HCT116 (cell line): ENCODE measurements around the gene TMEM258. TPM values are rescaled to one million over a fixed set of nuclear protein-coding genes. Genes with fewer than 3 reads are reported as not detected.

Experiments
- ATAC-seq: fragments of 200-7000 bp; cut with Tn5 transposase; 2 replicates; pipeline ENCODE4 v1.9.1; 2020; ENCODE audit warnings: mild to moderate bottlenecking, moderate library complexity
- BruUV-seq: library from RNA; stranded (reverse); fragments of 400-500 nt; replicated peaks from 2 replicates; lab custom pipeline; 2021; lab: Mats Ljungman, UMichigan
- CTCF ChIA-PET: fragments of 300-600 bp; sonication (Branson Sonifier 250); formaldehyde crosslinking; loops from one replicate; lab custom pipeline; 2021; ENCODE audit warnings: antibody characterized with exemption; lab: Charles Lee
- POLR2A ChIA-PET: fragments of 300-600, 350-600 bp; sonication (Branson Sonifier 250); formaldehyde crosslinking; loops from one replicate; lab custom pipeline; 2021; ENCODE audit warnings: antibody characterized with exemption; lab: Charles Lee
- RAD21 ChIA-PET, 2 experiments: fragments of 300-600 bp; sonication (Branson Sonifier 250); formaldehyde crosslinking; loops; one replicate each; lab custom pipeline; 2023; ENCODE audit warnings: low total read pairs in 2 of 2; ENCODE audit not compliant: uncharacterized antibody in 2 of 2, unreplicated experiment in 2 of 2, low non-redundant PET in 1 of 2; lab: Charles Lee
- DNase-seq: peaks from one replicate; pipeline ENCODE4 v3.0.0-alpha.2; 2010; ENCODE audit warnings: low read depth, low spot score
- H2AFZ ChIP-seq: fragments of 200-600 bp; shearing (Covaris generic), sonication (generic); 2 replicates; pipeline ENCODE4 v1.6.1; 2017; ENCODE audit warnings: low read depth, mixed run types, mixed read lengths, antibody characterized with exemption, low read length; ENCODE audit not compliant: poor library complexity, severe bottlenecking
- H3K27ac ChIP-seq: 2 replicates; pipeline ENCODE4 v1.5.1; 2012; ENCODE audit warnings: low read depth, low read length
- H3K27me3 ChIP-seq: fragments of 200-600 bp; sonication (generic); 2 replicates; pipeline ENCODE4 v1.6.1; 2016; ENCODE audit warnings: mixed run types, low read length, mixed read lengths; ENCODE audit not compliant: insufficient read depth
- H3K36me3 ChIP-seq, 2 experiments: fragments of 200-500 bp in 1 of 2; fragments of 200-600 bp in 1 of 2; sonication (Bioruptor generic) in 1 of 2; sonication (generic) in 1 of 2; 2 replicates each; pipeline versions ENCODE4 v1.5.1 to v1.6.1; 2014 to 2016; ENCODE audit warnings: low read length in 2 of 2, inconsistent platforms in 1 of 2, mixed read lengths in 1 of 2, mixed run types in 1 of 2; ENCODE audit not compliant: insufficient read depth in 2 of 2, control insufficient read depth in 1 of 2
- H3K4me1 ChIP-seq, 2 experiments: fragments of 200-600 bp in 1 of 2; sonication (generic) in 1 of 2; 2 replicates each; pipeline versions ENCODE4 v1.5.1 to v1.6.1; 2012 to 2017; ENCODE audit warnings: low read length in 2 of 2, inconsistent platforms in 1 of 2, mild to moderate bottlenecking in 1 of 2, mixed read lengths in 1 of 2, mixed run types in 1 of 2, moderate library complexity in 1 of 2; ENCODE audit not compliant: insufficient read depth in 2 of 2, control insufficient read depth in 1 of 2
- H3K4me2 ChIP-seq: fragments of 200-600 bp; sonication (generic); 2 replicates; pipeline ENCODE4 v1.6.1; 2017; ENCODE audit warnings: mixed run types, low read length, mixed read lengths
- H3K4me3 ChIP-seq, 2 experiments: fragments of 200-600 bp in 1 of 2; sonication (generic) in 1 of 2; replicated peaks in 1 of 2; 2 replicates each; pipeline ENCODE4 v1.5.1; 2011 to 2016; ENCODE audit warnings: low read length in 2 of 2, control low read depth in 1 of 2, low read depth in 1 of 2, mild to moderate bottlenecking in 1 of 2, mixed read lengths in 1 of 2, mixed run types in 1 of 2
- H3K79me2 ChIP-seq: fragments of 200-600 bp; sonication (generic); 2 replicates; pipeline ENCODE4 v1.6.1; 2017; ENCODE audit warnings: mild to moderate bottlenecking, mixed run types, low read length, moderate library complexity, mixed read lengths; ENCODE audit not compliant: insufficient read depth
- H3K9ac ChIP-seq: fragments of 200-600 bp; sonication (generic); 2 replicates; pipeline ENCODE4 v1.6.1; 2016; ENCODE audit warnings: low read length, mixed read lengths
- H3K9me2 ChIP-seq: fragments of 200-600 bp; sonication (generic), shearing (Covaris generic); 2 replicates; pipeline ENCODE4 v1.6.1; 2017; ENCODE audit warnings: mixed run types, mild to moderate bottlenecking, moderate library complexity; ENCODE audit not compliant: insufficient read depth
- H3K9me3 ChIP-seq, 2 experiments: fragments of 200-500 bp in 1 of 2; fragments of 200-600 bp in 1 of 2; sonication (Bioruptor generic) in 1 of 2; sonication (generic) in 1 of 2; 2 replicates each; pipeline ENCODE4 v1.6.1; 2014 to 2017; ENCODE audit warnings: low read length in 2 of 2, mixed read lengths in 2 of 2, inconsistent platforms in 1 of 2, low read depth in 1 of 2, mild to moderate bottlenecking in 1 of 2, mixed run types in 1 of 2, moderate library complexity in 1 of 2; ENCODE audit not compliant: control insufficient read depth in 1 of 2, insufficient read depth in 1 of 2
- H4K20me1 ChIP-seq: fragments of 200-600 bp; sonication (generic), shearing (Covaris generic); 2 replicates; pipeline ENCODE4 v1.6.1; 2017; ENCODE audit warnings: mixed run types, mild to moderate bottlenecking, moderate library complexity; ENCODE audit not compliant: insufficient read depth
- CEBPB ChIP-seq: IDR thresholded peaks from 2 replicates; pipeline ENCODE4 v1.6.1; 2012; ENCODE audit warnings: low read depth
- EGR1 ChIP-seq: IDR thresholded peaks from 2 replicates; pipeline ENCODE4 v1.6.1; 2012; ENCODE audit warnings: low read depth
- ELF1 ChIP-seq: IDR thresholded peaks from 2 replicates; pipeline ENCODE4 v1.6.1; 2012; ENCODE audit warnings: low read depth, borderline replicate concordance
- FOSL1 ChIP-seq: IDR thresholded peaks from 2 replicates; pipeline ENCODE4 v1.6.1; 2012; ENCODE audit warnings: low read depth
- RAD21 ChIP-seq: IDR thresholded peaks from 2 replicates; pipeline ENCODE4 v1.6.1; 2012; ENCODE audit warnings: low read depth, mild to moderate bottlenecking
- SIN3A ChIP-seq: IDR thresholded peaks from 2 replicates; pipeline ENCODE4 v1.6.1; 2012; ENCODE audit warnings: low read depth
- SP1 ChIP-seq: IDR thresholded peaks from 2 replicates; pipeline ENCODE4 v1.6.1; 2012; ENCODE audit warnings: low read depth
- TCF7L2 ChIP-seq: IDR thresholded peaks from 2 replicates; pipeline ENCODE4 v1.7.0; 2011; ENCODE audit warnings: borderline replicate concordance, inconsistent platforms; ENCODE audit not compliant: insufficient read depth, insufficient read length; ENCODE audit errors: extremely low read depth
- ZBTB33 ChIP-seq: IDR thresholded peaks from 2 replicates; pipeline ENCODE4 v1.6.1; 2011; ENCODE audit warnings: mild to moderate bottlenecking, low read length, moderate library complexity; ENCODE audit not compliant: insufficient replicate concordance; ENCODE audit errors: extremely low read depth
- ZFX ChIP-seq: fragments of 450-650 bp; IDR thresholded peaks from 2 replicates; pipeline ENCODE4 v1.6.1; 2017
- ZNF274 ChIP-seq: fragments of 200-500 bp; sonication (Bioruptor generic); IDR thresholded peaks from 2 replicates; pipeline ENCODE4 v1.6.1; 2014; ENCODE audit warnings: mild to moderate bottlenecking, low read depth, low read length, inconsistent platforms
- intact Hi-C: fragments of 100-400 bp; cut with micrococcal nuclease; formaldehyde crosslinking; loops from 2 replicates; pipeline ENCODE4 v1.10.0; 2022
- total RNA-seq: library from RNA; stranded (reverse); gene quantifications from one replicate; pipeline ENCODE4 v1.2.1, GENCODE V29; 2021; ENCODE audit not compliant: unreplicated experiment
- TF ChIP-seq, protein P1 (sequence below): IDR thresholded peaks from 2 replicates; pipeline ENCODE4 v1.6.1; 2012
- TF ChIP-seq, protein P2 (sequence below): IDR thresholded peaks from 2 replicates; pipeline ENCODE4 v1.6.1; 2012

The TMEM258 gene
- total RNA-seq, 1 experiment from 2014 or later = 160 TPM

DNA sequence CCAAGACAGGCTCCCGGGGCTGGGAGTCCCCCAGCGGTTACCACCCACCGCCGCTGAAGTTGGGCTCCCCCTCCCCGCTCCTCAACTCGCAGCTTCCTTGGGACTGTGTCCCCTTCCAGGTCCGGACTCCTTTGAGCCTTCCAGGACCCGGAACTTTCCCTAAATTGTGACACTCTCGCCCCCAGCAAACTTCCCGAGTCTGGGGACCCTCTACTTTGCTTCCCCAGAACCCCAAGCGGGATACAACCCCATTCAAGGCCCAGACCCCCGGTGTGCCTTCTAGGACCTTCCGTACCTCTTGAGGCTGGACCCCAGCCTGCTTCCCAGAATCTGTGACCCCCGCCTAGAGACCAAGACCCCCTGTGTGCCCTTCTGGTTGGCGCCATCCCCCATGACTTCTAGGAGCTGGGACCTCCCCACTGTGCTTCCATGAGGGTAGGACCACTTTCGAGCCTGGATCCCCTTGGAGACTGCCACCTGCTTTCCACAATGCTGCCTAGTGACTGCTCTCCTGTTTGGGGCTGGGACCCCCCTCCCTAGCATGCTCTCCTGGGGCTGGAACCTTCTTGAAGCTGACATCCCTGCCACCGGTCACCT, 39.4 kb downstream of the TMEM258 start:
- peak overlapping the region; percentile 82 for H3K9ac ChIP-seq
- peak overlapping the region; percentile 71 for H3K27ac ChIP-seq
- intact Hi-C loops = loop anchor here (1.0 kb wide), 1 partner anchor 23 kb away; no protein-coding TSS in a partner anchor
- H3K9me2 ChIP-seq = no peaks in the 10 kb centered on the region
- peaks cover 49% of the 10 kb centered on the region; the same call in 1 of the 2 replicates for H3K79me2 ChIP-seq
- H4K20me1 ChIP-seq = no peaks in the 10 kb centered on the region
- RAD21 ChIA-PET = interaction anchor here in 1 of 2 experiments (0.6 kb wide), 1 partner anchor 311 kb away, joined by 3 read pairs; no protein-coding TSS in a partner anchor
- BruUV-seq = no TSS peak
- H3K9me3 ChIP-seq = no peaks in the 10 kb centered on the region
- no peaks in the 10 kb centered on the region for H3K36me3 ChIP-seq
- H3K27me3 ChIP-seq = no peaks in the 10 kb centered on the region
- peak overlapping the region; percentile 63 to 87 for H3K4me3 ChIP-seq
- POLR2A ChIA-PET = interaction anchor here (0.7 kb wide), 1 partner anchor 39 kb away, joined by 3 read pairs; no protein-coding TSS in a partner anchor
- peaks cover 33 to 67% of the 10 kb centered on the region in 2 experiments for H3K4me1 ChIP-seq
- peak overlapping the region; percentile 99 for H3K4me2 ChIP-seq
- ATAC-seq = peak; percentile 13; the same call in 1 of the 2 replicates
- DNase-seq = no peak
- TF ChIP-seq EGR1 = no peak
- TF ChIP-seq, protein P1, sequence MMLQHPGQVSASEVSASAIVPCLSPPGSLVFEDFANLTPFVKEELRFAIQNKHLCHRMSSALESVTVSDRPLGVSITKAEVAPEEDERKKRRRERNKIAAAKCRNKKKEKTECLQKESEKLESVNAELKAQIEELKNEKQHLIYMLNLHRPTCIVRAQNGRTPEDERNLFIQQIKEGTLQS = no peak
- TF ChIP-seq, protein P2, sequence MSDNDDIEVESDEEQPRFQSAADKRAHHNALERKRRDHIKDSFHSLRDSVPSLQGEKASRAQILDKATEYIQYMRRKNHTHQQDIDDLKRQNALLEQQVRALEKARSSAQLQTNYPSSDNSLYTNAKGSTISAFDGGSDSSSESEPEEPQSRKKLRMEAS = no peak
- no peak overlapping the region for H2AFZ ChIP-seq
- CTCF ChIA-PET = interaction anchor here (0.5 kb wide), 1 partner anchor 43 kb away, joined by 4 read pairs; no protein-coding TSS in a partner anchor

- POLR2A ChIA-PET = no interaction called here
- CTCF ChIA-PET = no interaction called here
- intact Hi-C loops = loop anchor here (1.0 kb wide), 1 partner anchor 24 kb away; no protein-coding TSS in a partner anchor
- Histone ChIP-seq H3K9ac (peak within 1 kb of the TSS; percentile 82), H3K79me2 (peaks cover 42% of the 10 kb centered on the region; the same call in 1 of the 2 replicates), H3K36me3 (no peaks in the 10 kb centered on the region), H4K20me1 (no peaks in the 10 kb centered on the region), H3K9me3 (no peaks in the 10 kb centered on the region), H3K27me3 (no peaks in the 10 kb centered on the region), H2AFZ (peak within 1 kb of the TSS; percentile 74), H3K9me2 (no peaks in the 10 kb centered on the region), H3K4me3 (peak within 1 kb of the TSS; percentile 63 to 87), H3K27ac (peak within 1 kb of the TSS; percentile 71), H3K4me1 (peaks cover 29 to 67% of the 10 kb centered on the region in 2 experiments), H3K4me2 (peak within 1 kb of the TSS; percentile 99)
- no TSS peak for BruUV-seq
- RAD21 ChIA-PET = no interaction called here
- peak; percentile 79 for ATAC-seq
- no peak for DNase-seq
- TF ChIP-seq ZBTB33 (no peak), SIN3A (no peak), TCF7L2 (no peak), RAD21 (no peak), ELF1 (no peak), ZNF274 (no peak), FOSL1 (no peak), CEBPB (no peak), SP1 (no peak), ZFX (0 out of 2 replicates have a peak, but pooled peaks have one; percentile 8)
These were observed 40.1 kb downstream of the TMEM258 start, which contains the start of gene MYRF for GRCh38 chr11:61752117-61752924. MYRF (plus strand) TSS chr11:61752636; CDS start chr11:61752745, 109 bp downstream.
